Neural progenitor cell (in vitro differentiated cells): Measurements from ENCODE around the gene UPK2.
"Not testable (repeated sequence)": the region's sequence is repeated elsewhere in the genome, so short reads cannot be mapped to it uniquely, and the experiment has no call there.

Experiments used
- CTCF ChIP-seq: fragments of 200-600 bp; sonication (generic); IDR thresholded peaks from 2 replicates; pipeline ENCODE4 v1.5.1; 2017; ENCODE audit warnings: antibody characterized with exemption, mild to moderate bottlenecking
- EZH2phosphoT487 ChIP-seq: fragments of 200-600 bp; sonication (generic); IDR thresholded peaks from 2 replicates; pipeline ENCODE4 v1.6.1; 2017; ENCODE audit warnings: antibody characterized with exemption

GRCh38 chr11:118991486-118992038, 35.5 kb downstream of the UPK2 start:
- not testable (repeated sequence) for TF ChIP-seq EZH2phosphoT487, CTCF
